Stimulated activated naive CD8-positive, alpha-beta T cell treated with anti-CD3 and anti-CD28 coated beads, Interleukin-15, amount 100 ng/mL, for 72 hours (primary cell): Measurements from ENCODE around the gene RANBP3.

ENCODE experiments used
- ATAC-seq: fragments of 150-1000 bp; cut with Tn5 transposase; 2 replicates; pipeline ENCODE4 v1.10.0; 2021; ENCODE audit warnings: mild to moderate bottlenecking, moderate library complexity
- DNase-seq, 2 donors: peaks; one replicate each; pipeline ENCODE4 v3.0.0; 2021 to 2022
- H3K27ac Mint-ChIP-seq, 2 donors: one replicate each; pipeline ENCODE4 v1.8.0; 2022; ENCODE audit warnings: mild to moderate bottlenecking in 2 of 2, mixed read lengths in 2 of 2, moderate library complexity in 2 of 2
- H3K27me3 Mint-ChIP-seq: one replicate; pipeline ENCODE4 v1.8.0; 2022; ENCODE audit warnings: mixed read lengths
- H3K4me1 Mint-ChIP-seq: one replicate; pipeline ENCODE4 v1.8.0; 2022; ENCODE audit warnings: mild to moderate bottlenecking, mixed read lengths
- H3K4me3 Mint-ChIP-seq, 2 donors: one replicate each; pipeline ENCODE4 v1.8.0; 2022; ENCODE audit warnings: mild to moderate bottlenecking in 2 of 2, mixed read lengths in 2 of 2, moderate library complexity in 1 of 2
- H3K9me3 Mint-ChIP-seq, 2 donors: one replicate each; pipeline ENCODE4 v1.8.0; 2022; ENCODE audit warnings: mixed read lengths in 2 of 2

RANBP3 gene

GRCh38 chr19:5904352-5905113, 73.4 kb downstream of the RANBP3 start, which contains the start of gene VMAC:
VMAC (plus strand) TSS chr19:5904872; CDS start chr19:5904891, 19 bp downstream.
- H3K9me3 Mint-ChIP-seq, result no peaks in the 10 kb centered on the region
- H3K4me1 Mint-ChIP-seq, result peaks cover 66% of the 10 kb centered on the region
- H3K27ac Mint-ChIP-seq, result peak within 1 kb of the TSS; percentile 99 to 100
- peak within 1 kb of the TSS; percentile 98 to 99 for H3K4me3 Mint-ChIP-seq
- DNase-seq (peak; percentile 100), ATAC-seq (peak; percentile 86)
- no peaks in the 10 kb centered on the region for H3K27me3 Mint-ChIP-seq

GRCh38 chr19:5903624-5904351, 74.2 kb downstream of the RANBP3 start, which contains the start of gene NDUFA11:
NDUFA11 (minus strand) TSS chr19:5903790; CDS start chr19:5903708, 82 bp downstream.
- H3K27ac Mint-ChIP-seq, result peak within 1 kb of the TSS; percentile 99 to 100
- H3K27me3 Mint-ChIP-seq, result no peaks in the 10 kb centered on the region
- H3K4me3 Mint-ChIP-seq, result peak within 1 kb of the TSS; percentile 98 to 99
- ATAC-seq, result peak; percentile 65
- peaks cover 66% of the 10 kb centered on the region for H3K4me1 Mint-ChIP-seq
- DNase-seq, result peak; percentile 97 to 98
- no peaks in the 10 kb centered on the region for H3K9me3 Mint-ChIP-seq

- peak overlapping the region; percentile 98 to 99 for H3K4me3 Mint-ChIP-seq
- H3K9me3 Mint-ChIP-seq, result no peaks in the 10 kb centered on the region
- H3K4me1 Mint-ChIP-seq, result peaks cover 66% of the 10 kb centered on the region
- DNase-seq (peak in 1 of 2 donors; percentile 23), ATAC-seq (no peak)
- H3K27me3 Mint-ChIP-seq, result no peaks in the 10 kb centered on the region
- peak overlapping the region; percentile 99 to 100 for H3K27ac Mint-ChIP-seq
These were observed 74.8 kb downstream of the RANBP3 start for GRCh38 chr19:5903056-5903623.

GRCh38 chr19:5900976-5901375, 77.0 kb downstream of the RANBP3 start:
- Mint-ChIP-seq H3K27me3 (no peaks in the 10 kb centered on the region), H3K27ac (no peak overlapping the region), H3K4me3 (peak overlapping the region in 1 of 2 donors; percentile 19), H3K4me1 (peaks cover 45% of the 10 kb centered on the region), H3K9me3 (no peaks in the 10 kb centered on the region)
- DNase-seq (no peak), ATAC-seq (no peak)

- Mint-ChIP-seq H3K4me1 (peaks cover 38% of the 10 kb centered on the region), H3K27ac (peak overlapping the region; percentile 57 to 76), H3K9me3 (no peaks in the 10 kb centered on the region), H3K27me3 (no peaks in the 10 kb centered on the region), H3K4me3 (no peak overlapping the region)
- ATAC-seq (no peak), DNase-seq (no peak)
These were observed 78.0 kb downstream of the RANBP3 start for GRCh38 chr19:5899728-5900526.

- peak overlapping the region in 1 of 2 donors; percentile 74 for H3K27ac Mint-ChIP-seq
- peaks cover 26% of the 10 kb centered on the region for H3K4me1 Mint-ChIP-seq
- ATAC-seq (no peak), DNase-seq (no peak)
- H3K27me3 Mint-ChIP-seq, result peaks cover under 1% of the 10 kb centered on the region
- H3K9me3 Mint-ChIP-seq, result no peaks in the 10 kb centered on the region
- no peak overlapping the region for H3K4me3 Mint-ChIP-seq
These were observed 80.6 kb downstream of the RANBP3 start for GRCh38 chr19:5897189-5897969.

- Mint-ChIP-seq H3K4me1 (peaks cover 25% of the 10 kb centered on the region), H3K27me3 (peaks cover 9% of the 10 kb centered on the region), H3K27ac (peak overlapping the region in 1 of 2 donors; percentile 74), H3K9me3 (no peaks in the 10 kb centered on the region), H3K4me3 (no peak overlapping the region)
- DNase-seq (no peak), ATAC-seq (no peak)
These were observed 81.4 kb downstream of the RANBP3 start for GRCh38 chr19:5896365-5897076.

- no peaks in the 10 kb centered on the region for H3K9me3 Mint-ChIP-seq
- H3K27me3 Mint-ChIP-seq, result peaks cover 15% of the 10 kb centered on the region
- H3K4me1 Mint-ChIP-seq, result peaks cover 19% of the 10 kb centered on the region
- no peak for DNase-seq
- H3K4me3 Mint-ChIP-seq, result no peak overlapping the region
- H3K27ac Mint-ChIP-seq, result peak overlapping the region in 1 of 2 donors; percentile 74
- ATAC-seq, result no peak
These were observed 82.0 kb downstream of the RANBP3 start for GRCh38 chr19:5895890-5896289.

GRCh38 chr19:5895409-5895808, 82.5 kb downstream of the RANBP3 start:
- H3K9me3 Mint-ChIP-seq, result no peaks in the 10 kb centered on the region
- peaks cover 17% of the 10 kb centered on the region for H3K4me1 Mint-ChIP-seq
- ATAC-seq, result no peak
- no peak for DNase-seq
- H3K27ac Mint-ChIP-seq, result no peak overlapping the region
- H3K27me3 Mint-ChIP-seq, result peaks cover 20% of the 10 kb centered on the region
- H3K4me3 Mint-ChIP-seq, result no peak overlapping the region

GRCh38 chr19:5894704-5895349, 83.1 kb downstream of the RANBP3 start:
- ATAC-seq (no peak), DNase-seq (no peak)
- Mint-ChIP-seq H3K4me3 (no peak overlapping the region), H3K27ac (no peak overlapping the region), H3K27me3 (peaks cover 25% of the 10 kb centered on the region), H3K9me3 (no peaks in the 10 kb centered on the region), H3K4me1 (peaks cover 11% of the 10 kb centered on the region)

GRCh38 chr19:5893907-5894703, 83.8 kb downstream of the RANBP3 start:
- no peak overlapping the region for H3K4me3 Mint-ChIP-seq

GRCh38 chr19:5893296-5893903, 84.5 kb downstream of the RANBP3 start:
- Mint-ChIP-seq H3K9me3 (no peaks in the 10 kb centered on the region), H3K4me1 (peaks cover 10% of the 10 kb centered on the region), H3K27ac (no peak overlapping the region), H3K4me3 (no peak overlapping the region), H3K27me3 (peaks cover 40% of the 10 kb centered on the region)
- DNase-seq (no peak), ATAC-seq (no peak)

More at GRCh38 chr19:5893907-5894703, 83.8 kb downstream of the RANBP3 start:
- Mint-ChIP-seq H3K4me1 (peaks cover 10% of the 10 kb centered on the region), H3K27me3 (peaks cover 33% of the 10 kb centered on the region), H3K27ac (no peak overlapping the region), H3K9me3 (no peaks in the 10 kb centered on the region)
- DNase-seq (no peak), ATAC-seq (no peak)
